SK-N-SH treated with all-trans-retinoic acid at 6 μM for 48 hours (cell line): ENCODE data around the gene LRP5.
A peak's percentile ranks its signal among the peaks of the same experiment; 100 is the strongest.

Experiments used
- ATAC-seq: fragments of 200-7000 bp; cut with Tn5 transposase; 3 replicates; pipeline ENCODE4 v1.9.1; 2020; ENCODE audit warnings: mild to moderate bottlenecking, moderate library complexity
- ARNTL ChIP-seq: fragments of 450-650 bp; formaldehyde crosslinking; IDR thresholded peaks from 2 replicates; pipeline ENCODE4 v1.5.0; 2020; ENCODE audit warnings: low read depth, mild to moderate bottlenecking, moderate library complexity, borderline replicate concordance
- BACH2 ChIP-seq: fragments of 250-450 bp; sonication (Bioruptor Pico); IDR thresholded peaks from 2 replicates; pipeline ENCODE4 v1.9.0; 2021; ENCODE audit warnings: mild to moderate bottlenecking, borderline replicate concordance
- CREB5 ChIP-seq: fragments of 250-450 bp; sonication (Bioruptor Pico); IDR thresholded peaks from 2 replicates; pipeline ENCODE4 v1.5.1; 2020; ENCODE audit warnings: low read depth, mild to moderate bottlenecking, moderate library complexity
- CSDC2 ChIP-seq: fragments of 250-450 bp; sonication (Bioruptor Pico); IDR thresholded peaks from 2 replicates; pipeline ENCODE4 v1.5.0; 2020; ENCODE audit warnings: mild to moderate bottlenecking, moderate library complexity
- CSRNP3 ChIP-seq: fragments of 250-450 bp; sonication (Bioruptor Pico); IDR thresholded peaks from 2 replicates; pipeline ENCODE4 v1.5.1; 2021; ENCODE audit warnings: mild to moderate bottlenecking, moderate library complexity
- ESRRG ChIP-seq: fragments of 250-450 bp; sonication (Bioruptor Pico); IDR thresholded peaks from 2 replicates; pipeline ENCODE4 v1.6.1; 2021; ENCODE audit warnings: mild to moderate bottlenecking
- GLIS3 ChIP-seq: fragments of 250-450 bp; sonication (Bioruptor Pico); IDR thresholded peaks from 2 replicates; pipeline ENCODE4 v1.5.0; 2020; ENCODE audit warnings: mild to moderate bottlenecking, moderate library complexity
- ISL1 ChIP-seq: fragments of 250-450 bp; sonication (Bioruptor Pico); IDR thresholded peaks from 2 replicates; pipeline ENCODE4 v2.1.2; 2022; ENCODE audit warnings: mild to moderate bottlenecking, moderate library complexity
- PATZ1 ChIP-seq: fragments of 250-450 bp; sonication (Bioruptor Pico); IDR thresholded peaks from 2 replicates; pipeline ENCODE4 v1.8.0; 2020; ENCODE audit warnings: mild to moderate bottlenecking, moderate library complexity, borderline replicate concordance
- POU6F1 ChIP-seq: fragments of 250-450 bp; sonication (Bioruptor Pico); IDR thresholded peaks from 2 replicates; pipeline ENCODE4 v1.8.0; 2021; ENCODE audit warnings: low read depth, mild to moderate bottlenecking, moderate library complexity, borderline replicate concordance
- PPARA ChIP-seq: fragments of 250-450 bp; sonication (Bioruptor Pico); IDR thresholded peaks from 2 replicates; pipeline ENCODE4 v1.5.0; 2020; ENCODE audit warnings: mild to moderate bottlenecking, borderline replicate concordance
- RARB ChIP-seq: fragments of 250-450 bp; sonication (Bioruptor Pico); IDR thresholded peaks from 2 replicates; pipeline ENCODE4 v1.8.0; 2021; ENCODE audit warnings: mild to moderate bottlenecking, moderate library complexity
- SNAI2 ChIP-seq: fragments of 250-450 bp; sonication (Bioruptor Pico); IDR thresholded peaks from 2 replicates; pipeline ENCODE4 v1.5.0; 2020; ENCODE audit warnings: mild to moderate bottlenecking, moderate library complexity
- TCF4 ChIP-seq: fragments of 250-450 bp; sonication (Bioruptor Pico); IDR thresholded peaks from 2 replicates; pipeline ENCODE4 v1.8.0; 2021; ENCODE audit warnings: mild to moderate bottlenecking, moderate library complexity, borderline replicate concordance
- TOX ChIP-seq: fragments of 250-450 bp; sonication (Bioruptor Pico); IDR thresholded peaks from 2 replicates; pipeline ENCODE4 v1.8.0; 2021; ENCODE audit warnings: mild to moderate bottlenecking, moderate library complexity, borderline replicate concordance
- ZC3H10 ChIP-seq: fragments of 250-450 bp; sonication (Bioruptor Pico); IDR thresholded peaks from 2 replicates; pipeline ENCODE4 v1.5.1; 2021; ENCODE audit warnings: mild to moderate bottlenecking, moderate library complexity
- ZFP3 ChIP-seq: fragments of 250-450 bp; sonication (Bioruptor Pico); IDR thresholded peaks from 2 replicates; pipeline ENCODE4 v1.5.0; 2020; ENCODE audit warnings: mild to moderate bottlenecking, moderate library complexity
- ZFP30 ChIP-seq: fragments of 450-650 bp; formaldehyde crosslinking; IDR thresholded peaks from 2 replicates; pipeline ENCODE4 v1.5.0; 2022; ENCODE audit warnings: mild to moderate bottlenecking, moderate library complexity
- ZNF565 ChIP-seq: fragments of 450-650 bp; formaldehyde crosslinking; conservative IDR thresholded peaks from 2 replicates; pipeline ENCODE4 v1.5.0; 2020; ENCODE audit warnings: low read depth, mild to moderate bottlenecking, moderate library complexity
- ZNF70 ChIP-seq: fragments of 450-650 bp; formaldehyde crosslinking; IDR thresholded peaks from 2 replicates; pipeline ENCODE4 v1.5.0; 2020; ENCODE audit warnings: mild to moderate bottlenecking, moderate library complexity

Gene LRP5

GRCh38 chr11:68271781-68272608 is 40.4 kb upstream of the LRP5 start, which contains the start of gene C11orf24:
Gene C11orf24 (minus strand): TSS chr11:68271973. CDS start chr11:68263767, 8,206 bp downstream.
- peak; percentile 94 for ATAC-seq
- TF ChIP-seq PATZ1 (CRISPR knock-in tag) (0 out of 2 replicates have a peak, but pooled peaks have one; percentile 26), ZNF70 (CRISPR knock-in tag) (no peak), CSDC2 (CRISPR knock-in tag) (no peak)

- no peak for ATAC-seq
- TF ChIP-seq SNAI2 (CRISPR knock-in tag) (no peak), ZFP3 (no peak), RARB (CRISPR knock-in tag) (no peak), PPARA (no peak), ARNTL (CRISPR knock-in tag) (no peak), ZFP30 (CRISPR knock-in tag) (no peak), ZNF565 (CRISPR knock-in tag) (no peak), TOX (no peak), ZC3H10 (CRISPR knock-in tag) (no peak), PATZ1 (CRISPR knock-in tag) (no peak), GLIS3 (CRISPR knock-in tag) (no peak), CSDC2 (CRISPR knock-in tag) (no peak), BACH2 (CRISPR knock-in tag) (no peak), CSRNP3 (CRISPR knock-in tag) (no peak), CREB5 (CRISPR knock-in tag) (no peak), TCF4 (CRISPR knock-in tag) (no peak), POU6F1 (no peak)
These were observed 39.2 kb upstream of the LRP5 start for GRCh38 chr11:68273026-68273738.

GRCh38 chr11:68274306-68274705 is 38.1 kb upstream of the LRP5 start:
- ATAC-seq, result no peak
- TF ChIP-seq BACH2 (CRISPR knock-in tag) (no peak), ZFP3 (no peak), PATZ1 (CRISPR knock-in tag) (no peak), TCF4 (CRISPR knock-in tag) (no peak), PPARA (no peak), ZNF70 (CRISPR knock-in tag) (no peak), ARNTL (CRISPR knock-in tag) (no peak), ZFP30 (CRISPR knock-in tag) (no peak), TOX (no peak), ISL1 (CRISPR knock-in tag) (no peak), CSRNP3 (CRISPR knock-in tag) (no peak), CREB5 (CRISPR knock-in tag) (no peak), RARB (CRISPR knock-in tag) (no peak), ESRRG (CRISPR knock-in tag) (no peak)
